ENCODE data around the gene RUNX1.
A peak's percentile ranks its signal among the peaks of the same experiment; 100 is the strongest.

Gene RUNX1

DNA sequence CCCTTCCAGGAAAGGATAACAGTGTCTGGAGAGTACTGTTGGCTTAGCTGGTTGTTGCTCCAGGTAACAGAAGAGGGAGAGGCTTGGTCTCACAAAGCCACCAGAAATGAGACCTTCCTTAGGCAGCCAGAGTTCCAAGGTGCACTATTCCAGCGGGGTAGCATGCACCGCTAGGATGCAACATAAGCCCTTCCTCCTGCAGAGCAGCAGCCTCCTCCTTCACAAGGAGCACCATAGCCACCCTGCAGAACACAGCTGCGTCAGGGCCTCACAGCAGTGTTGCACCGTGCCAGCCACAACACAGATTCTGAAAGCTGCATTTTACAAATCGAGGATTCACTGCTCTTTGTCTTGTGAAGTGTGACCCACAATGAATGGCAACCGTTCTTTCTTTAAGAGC lies 238.3 kb downstream of the RUNX1 start:
- TF ChIP-seq CTCF (IDR thresholded peaks at IDR 0.05; ENCODE audit: extremely low read depth, insufficient read depth, missing control alignments): no peak
- DNase-seq (ENCODE audit: low spot score): no peak
- in situ Hi-C loops (cut with MboI; ENCODE audit: low pct_unique_long_range_greater_than_20kb, low sequenced_read_pairs, unreplicated experiment): no loop called here

DNA sequence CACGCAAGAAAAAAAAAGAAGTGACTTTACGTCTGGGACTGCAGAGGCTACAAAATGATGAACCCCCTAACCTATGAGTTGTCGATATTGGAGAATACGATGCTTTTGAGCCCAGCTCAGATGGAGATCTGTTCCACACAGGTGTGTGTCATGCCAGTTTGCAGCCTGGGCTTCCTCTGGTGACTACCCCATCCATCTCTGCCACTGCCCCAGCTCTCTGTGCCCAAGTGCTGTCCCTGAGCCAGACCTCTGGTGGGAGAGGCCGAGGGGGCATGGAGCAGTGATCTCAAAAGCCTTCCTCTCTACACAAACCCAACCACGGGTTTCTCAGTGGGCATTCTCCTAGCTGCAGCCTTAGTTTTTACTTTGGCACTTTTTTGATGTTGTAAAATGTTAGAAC lies 239.3 kb downstream of the RUNX1 start:
- no peak for DNase-seq (ENCODE audit: low spot score)
- TF ChIP-seq CTCF (IDR thresholded peaks at IDR 0.05; ENCODE audit: extremely low read depth, insufficient read depth, missing control alignments): no peak
- in situ Hi-C loops (cut with MboI; ENCODE audit: low pct_unique_long_range_greater_than_20kb, low sequenced_read_pairs, unreplicated experiment): no loop called here

DNA sequence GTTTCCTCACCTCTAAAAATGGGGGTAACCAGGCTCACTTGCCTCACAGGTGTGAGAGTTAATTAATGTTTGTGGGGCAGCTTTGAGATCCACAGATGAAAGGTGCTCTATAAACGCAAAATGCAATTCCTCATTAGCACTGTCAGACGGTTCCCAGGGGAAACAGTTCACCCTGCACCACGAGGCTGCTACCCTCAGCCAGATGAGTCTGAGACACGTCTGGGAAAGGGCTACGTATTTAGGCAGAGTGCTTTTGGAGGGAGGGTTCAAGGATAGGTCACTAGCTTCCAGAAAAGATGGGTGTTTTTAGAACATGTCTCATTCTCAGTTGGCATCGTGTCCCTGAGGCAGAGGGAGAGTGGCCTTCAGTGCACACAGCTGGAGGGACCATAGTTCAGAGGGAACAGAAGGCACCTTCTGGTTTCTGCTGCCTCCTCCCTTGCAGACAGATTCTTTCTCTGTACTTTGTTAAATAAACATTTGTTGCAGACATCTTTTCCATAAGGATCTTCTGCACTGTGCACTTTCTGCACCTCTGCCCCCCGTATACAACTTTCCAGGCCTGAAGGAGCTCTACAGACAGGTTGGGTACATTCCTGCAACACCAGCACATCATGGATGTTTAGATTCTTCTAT lies 240.4 kb downstream of the RUNX1 start:
- DNase-seq (ENCODE audit: low spot score): no peak
- in situ Hi-C loops (cut with MboI; ENCODE audit: low pct_unique_long_range_greater_than_20kb, low sequenced_read_pairs, unreplicated experiment): no loop called here
- TF ChIP-seq CTCF (IDR thresholded peaks at IDR 0.05; ENCODE audit: extremely low read depth, insufficient read depth, missing control alignments): no peak

GRCh38 chr21:34807881-34808568 lies 241.1 kb downstream of the RUNX1 start:
- in situ Hi-C loops (cut with MboI; ENCODE audit: low pct_unique_long_range_greater_than_20kb, low sequenced_read_pairs, unreplicated experiment): no loop called here
- no peak for TF ChIP-seq CTCF (IDR thresholded peaks at IDR 0.05; ENCODE audit: extremely low read depth, insufficient read depth, missing control alignments)
- no peak for DNase-seq (ENCODE audit: low spot score)

- peak; percentile 66 for DNase-seq (ENCODE audit: low spot score)
- in situ Hi-C loops (cut with MboI; ENCODE audit: low pct_unique_long_range_greater_than_20kb, low sequenced_read_pairs, unreplicated experiment): no loop called here
- no peak for TF ChIP-seq CTCF (IDR thresholded peaks at IDR 0.05; ENCODE audit: extremely low read depth, insufficient read depth, missing control alignments)
Measured at GRCh38 chr21:34807146-34807880, 241.8 kb downstream of the RUNX1 start.

DNA sequence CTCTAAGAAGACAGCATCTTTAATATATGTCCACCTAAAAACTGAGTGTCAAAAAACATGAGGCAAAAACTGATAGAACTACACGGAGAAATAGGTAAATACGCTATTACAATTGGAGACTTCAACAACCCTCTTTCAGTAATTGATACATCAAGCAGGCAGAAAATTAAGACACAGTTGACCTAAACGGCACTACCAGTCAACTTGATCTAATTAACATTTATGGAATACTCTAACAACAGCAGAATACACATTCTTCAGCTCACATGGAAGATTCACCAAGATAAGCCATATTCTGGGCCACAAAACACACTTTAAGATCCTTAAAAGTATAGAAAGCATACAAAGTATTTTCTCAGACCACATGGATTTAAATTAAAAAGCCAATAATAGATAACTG lies 242.7 kb downstream of the RUNX1 start:
- no peak for TF ChIP-seq CTCF (IDR thresholded peaks at IDR 0.05; ENCODE audit: extremely low read depth, insufficient read depth, missing control alignments)
- in situ Hi-C loops (cut with MboI; ENCODE audit: low pct_unique_long_range_greater_than_20kb, low sequenced_read_pairs, unreplicated experiment): no loop called here
- no peak for DNase-seq (ENCODE audit: low spot score)
